ENCODE measurements around the gene ZBTB39.

Gene ZBTB39

GRCh38 chr12:56958422-56958821 lies 47.9 kb downstream of the ZBTB39 start:
- no peak for TF ChIP-seq POLR2A (IDR thresholded peaks at IDR 0.05; ENCODE audit: low read depth, low read length)
- DNase-seq (ENCODE audit: insufficient read length, low spot score) (no peak), FAIRE-seq (no peak)

DNA sequence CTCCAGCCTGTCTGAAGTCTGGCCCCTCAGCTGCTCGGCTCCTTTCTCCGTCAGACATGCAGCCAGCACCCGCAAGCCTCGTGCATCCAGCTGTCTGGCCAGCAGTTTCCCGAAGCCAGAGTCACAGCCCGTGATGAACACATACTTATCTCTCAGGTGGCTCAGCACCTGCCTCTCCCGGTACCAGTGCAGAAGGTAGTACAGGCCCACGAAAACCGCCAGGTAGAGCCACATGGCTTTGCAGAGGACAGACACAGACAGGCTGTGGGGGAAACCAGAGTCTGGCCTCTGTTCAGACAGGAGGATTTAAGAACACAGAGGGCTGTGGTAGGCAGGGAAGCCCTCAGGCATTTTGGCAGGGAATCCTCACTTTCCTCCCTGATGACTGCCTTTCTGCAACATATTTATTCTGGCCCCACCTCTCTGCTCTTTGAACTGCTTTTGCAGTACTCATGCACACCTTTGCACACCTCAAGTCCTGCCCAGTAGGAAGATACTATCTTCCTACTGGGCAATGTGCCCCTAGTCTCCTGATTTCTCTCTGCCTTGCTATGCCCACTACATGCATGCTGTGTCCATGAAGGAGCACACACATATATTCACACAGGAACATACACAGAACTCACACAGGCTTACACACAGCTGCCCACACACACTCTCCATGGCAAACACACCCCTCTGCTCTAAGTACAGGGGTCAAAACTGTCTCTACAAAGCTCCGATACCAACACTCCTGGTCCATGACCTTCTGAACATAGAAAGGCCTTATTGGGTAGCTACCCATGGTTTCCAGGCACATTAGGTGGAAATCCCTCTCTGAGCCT lies 48.9 kb downstream of the ZBTB39 start, which contains the start of gene RDH16:
TSS of gene RDH16 (minus strand) at position 380 of the 824 bp plus-strand sequence. CDS start at position 234, 146 bp downstream.
- DNase-seq (ENCODE audit: insufficient read length, low spot score) (no peak), FAIRE-seq (no peak)
- no peak for TF ChIP-seq POLR2A (IDR thresholded peaks at IDR 0.05; ENCODE audit: low read depth, low read length)

DNA sequence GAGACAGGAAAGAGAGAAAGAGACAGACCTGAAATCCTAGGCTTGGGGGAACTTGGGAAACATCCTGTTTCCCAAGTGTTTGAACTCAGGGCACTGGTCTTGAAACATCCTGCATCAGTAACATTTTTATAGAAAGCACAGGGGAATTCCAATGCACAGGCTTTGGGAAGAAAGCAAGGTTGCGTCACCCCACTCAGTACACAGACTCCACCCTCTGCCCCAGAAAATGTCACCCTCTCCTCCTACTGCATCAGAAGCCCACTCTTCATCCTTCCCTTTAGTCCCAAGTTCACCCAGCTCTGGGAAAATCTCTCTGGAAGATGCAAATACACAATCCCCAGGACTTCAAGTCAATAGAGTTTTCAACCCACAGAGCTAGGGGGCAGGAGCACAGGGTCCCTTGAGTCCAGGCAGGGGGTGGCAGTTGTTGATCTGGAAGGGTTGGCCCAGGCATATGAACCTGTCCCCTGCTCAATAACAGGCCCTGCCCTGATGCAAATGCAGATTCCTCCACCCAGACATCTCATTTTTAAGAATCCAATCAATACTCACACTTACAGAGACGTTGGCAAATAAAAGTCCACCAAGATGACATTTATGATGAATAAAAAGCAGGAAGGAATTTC lies 50.6 kb downstream of the ZBTB39 start:
- no peak for TF ChIP-seq POLR2A (IDR thresholded peaks at IDR 0.05; ENCODE audit: low read depth, low read length)
- DNase-seq (ENCODE audit: insufficient read length, low spot score) (no peak), FAIRE-seq (no peak)

GRCh38 chr12:56954958-56955355 lies 51.4 kb downstream of the ZBTB39 start:
- no peak for FAIRE-seq
- TF ChIP-seq POLR2A (IDR thresholded peaks at IDR 0.05; ENCODE audit: low read depth, low read length): no peak
- no peak for DNase-seq (ENCODE audit: insufficient read length, low spot score)

- DNase-seq (ENCODE audit: insufficient read length, low spot score) (no peak), FAIRE-seq (no peak)
- no peak for TF ChIP-seq POLR2A (IDR thresholded peaks at IDR 0.05; ENCODE audit: low read depth, low read length)
Measured at GRCh38 chr12:56954057-56954957, 52.0 kb downstream of the ZBTB39 start.

DNA sequence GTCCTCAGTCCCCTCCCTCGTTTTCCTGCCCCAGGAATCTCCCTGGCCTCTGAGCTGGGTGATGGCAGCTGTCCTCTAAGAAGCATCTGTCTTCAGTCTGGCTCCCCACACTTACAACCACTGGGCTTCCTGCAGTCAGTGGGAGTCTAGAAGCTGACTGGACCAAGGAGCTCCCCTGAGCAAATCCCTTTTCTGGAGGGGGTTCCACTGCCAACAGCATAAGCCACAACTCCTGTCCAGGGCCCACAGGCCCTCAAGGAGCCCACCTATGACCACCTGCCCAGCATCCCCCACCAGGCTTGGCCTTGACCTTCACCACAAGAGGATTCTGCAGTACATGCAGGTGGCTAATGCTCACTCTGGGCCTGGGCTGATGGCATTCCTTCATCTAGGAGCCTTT lies 53.0 kb downstream of the ZBTB39 start:
- DNase-seq (ENCODE audit: insufficient read length, low spot score) (no peak), FAIRE-seq (no peak)
- no peak for TF ChIP-seq POLR2A (IDR thresholded peaks at IDR 0.05; ENCODE audit: low read depth, low read length)

DNA sequence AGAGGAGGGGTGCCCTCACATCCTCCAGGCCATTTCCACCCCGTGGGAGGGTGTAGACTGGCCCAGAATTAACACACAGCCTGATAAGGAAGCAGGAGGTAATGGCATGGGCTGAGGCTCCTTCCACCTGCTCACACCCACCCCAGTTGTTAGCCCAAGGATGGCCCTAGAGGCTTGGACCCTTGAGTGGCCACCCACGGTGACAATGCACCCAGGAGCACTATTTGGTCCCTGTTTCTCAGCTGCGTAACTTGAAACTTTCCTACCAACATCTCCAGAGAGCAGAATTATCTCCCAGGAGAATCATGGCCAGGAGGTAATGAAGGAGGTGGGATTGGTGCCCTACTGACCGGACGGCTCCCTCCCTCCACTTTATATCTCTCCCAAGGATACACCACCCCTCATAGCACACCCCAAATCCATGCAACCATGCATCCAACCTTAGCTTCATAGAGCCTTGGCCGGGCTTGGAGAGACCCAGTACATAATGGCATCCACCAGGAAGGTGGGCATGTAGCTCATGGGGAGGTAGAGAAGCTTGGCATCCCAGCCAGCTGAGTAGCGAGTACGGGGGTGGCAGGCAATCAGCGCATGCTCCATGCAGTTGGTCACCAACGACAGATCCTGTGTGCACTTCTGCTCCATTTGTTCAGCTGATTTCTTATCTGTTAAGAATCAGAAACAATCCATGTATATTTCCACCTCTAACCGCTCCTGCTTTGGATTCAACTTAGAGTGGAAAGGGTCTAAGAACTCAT lies 54.6 kb downstream of the ZBTB39 start:
- no peak for TF ChIP-seq POLR2A (IDR thresholded peaks at IDR 0.05; ENCODE audit: low read depth, low read length)
- no peak for FAIRE-seq
- DNase-seq (ENCODE audit: insufficient read length, low spot score): no peak

DNA sequence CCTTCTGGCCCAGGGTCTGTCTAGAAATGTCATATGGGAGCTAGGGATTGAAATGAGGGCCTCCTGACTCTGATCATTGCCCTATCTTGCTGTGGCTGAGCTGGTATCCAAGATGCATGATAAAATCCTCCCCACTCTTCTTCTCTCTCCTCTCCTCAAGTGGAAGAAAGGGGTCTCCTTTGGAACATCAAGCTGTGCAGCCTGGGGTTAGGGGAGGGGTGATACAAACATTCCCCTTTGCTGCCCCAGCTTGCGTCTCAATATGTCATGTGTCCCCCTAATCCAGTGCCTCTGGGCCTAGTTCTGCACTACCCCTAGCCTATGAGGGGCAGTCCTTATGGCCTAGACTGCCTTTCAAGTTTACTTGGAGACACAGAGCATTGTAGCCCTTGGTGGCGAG lies 57.5 kb downstream of the ZBTB39 start:
- no peak for TF ChIP-seq POLR2A (IDR thresholded peaks at IDR 0.05; ENCODE audit: low read depth, low read length)
- no peak for FAIRE-seq
- no peak for DNase-seq (ENCODE audit: insufficient read length, low spot score)

All from H54 (cell line).